SU-DHL-6 (cell line): ENCODE data around the gene BIVM.
A peak's percentile ranks its signal among the peaks of the same experiment; 100 is the strongest.

Experiments used
- H2AFZ ChIP-seq: fragments of 200-600 bp; sonication (generic); 2 replicates; pipeline ENCODE4 v1.6.1; 2014; ENCODE audit warnings: low read depth, mild to moderate bottlenecking, moderate library complexity, mixed read lengths, antibody characterized with exemption, low read length; ENCODE audit not compliant: severe bottlenecking
- H3F3A ChIP-seq: fragments of 200-600 bp; shearing (Covaris generic); 2 replicates; pipeline ENCODE4 v1.6.0; 2016; ENCODE audit warnings: antibody characterized with exemption, mild to moderate bottlenecking; ENCODE audit not compliant: insufficient read depth
- H3K27ac ChIP-seq: fragments of 200-600 bp; sonication (generic); 2 replicates; pipeline ENCODE4 v1.5.1; 2016; ENCODE audit warnings: low read depth, mild to moderate bottlenecking, low read length, moderate library complexity, mixed read lengths
- H3K27me3 ChIP-seq: fragments of 200-600 bp; sonication (generic), shearing (Covaris generic); 2 replicates; pipeline ENCODE4 v1.6.0; 2014; ENCODE audit warnings: mild to moderate bottlenecking, low read length
- H3K36me3 ChIP-seq: fragments of 200-600 bp; sonication (generic); 2 replicates; pipeline ENCODE4 v1.6.1; 2014; ENCODE audit warnings: mild to moderate bottlenecking, low read length, mixed read lengths
- H3K4me2 ChIP-seq: fragments of 300-600, 200-600 bp; shearing (Covaris generic), sonication (generic); 2 replicates; pipeline ENCODE4 v1.6.0; 2014; ENCODE audit warnings: low read length, low read depth, mild to moderate bottlenecking; ENCODE audit not compliant: poor library complexity, severe bottlenecking
- H3K4me3 ChIP-seq: fragments of 200-600 bp; sonication (generic); 2 replicates; pipeline ENCODE4 v1.5.1; 2014; ENCODE audit warnings: antibody characterized with exemption, low read length, mild to moderate bottlenecking, mixed read lengths; ENCODE audit not compliant: insufficient read depth, poor library complexity, severe bottlenecking
- H3K79me2 ChIP-seq: fragments of 200-600 bp; sonication (generic); 2 replicates; pipeline ENCODE4 v1.6.1; 2014; ENCODE audit warnings: mild to moderate bottlenecking, low read length, moderate library complexity; ENCODE audit not compliant: insufficient read depth
- H3K9ac ChIP-seq: fragments of 200-600 bp; sonication (generic); 2 replicates; pipeline ENCODE4 v1.7.0; 2014; ENCODE audit warnings: mild to moderate bottlenecking, low read length
- H3K9me2 ChIP-seq: fragments of 200-600 bp; sonication (generic); replicated peaks from 2 replicates; pipeline ENCODE4 v1.6.1; 2014; ENCODE audit warnings: low read length; ENCODE audit not compliant: insufficient read depth
- H3K9me3 ChIP-seq: fragments of 200-600 bp; sonication (generic); 2 replicates; pipeline ENCODE4 v1.6.1; 2014; ENCODE audit warnings: low read length, mixed read lengths; ENCODE audit not compliant: insufficient read depth
- H4K20me1 ChIP-seq: fragments of 200-600 bp; sonication (generic); 2 replicates; pipeline ENCODE4 v1.6.1; 2014; ENCODE audit warnings: low read depth, mild to moderate bottlenecking, antibody characterized with exemption, low read length, moderate library complexity, mixed read lengths
- CTCF ChIP-seq: fragments of 200-600 bp; sonication (generic); IDR thresholded peaks from one replicate; pipeline ENCODE4 v1.5.1; 2017; ENCODE audit warnings: antibody characterized with exemption, mild to moderate bottlenecking, low read length, moderate library complexity; ENCODE audit not compliant: insufficient read depth, poor library complexity, severe bottlenecking
- EZH2phosphoT487 ChIP-seq: fragments of 200-600 bp; sonication (generic), shearing (Covaris generic); conservative IDR thresholded peaks from 2 replicates; pipeline ENCODE4 v1.6.1; 2018; ENCODE audit warnings: mild to moderate bottlenecking, antibody characterized with exemption, low read length, moderate library complexity, mixed read lengths

Gene BIVM

GRCh38 chr13:102771298-102772041 is 27.4 kb upstream of the BIVM start:
- no peak overlapping the region for H2AFZ ChIP-seq
- peaks cover 6% of the 10 kb centered on the region for H3F3A ChIP-seq
- H3K27ac ChIP-seq, result no peak overlapping the region
- no peak for TF ChIP-seq CTCF
- no peak for TF ChIP-seq EZH2phosphoT487
- H3K36me3 ChIP-seq, result peaks cover 14% of the 10 kb centered on the region; the same call in 1 of the 2 replicates
- peak overlapping the region; percentile 66 for H3K4me2 ChIP-seq
- peaks cover 39% of the 10 kb centered on the region for H3K79me2 ChIP-seq
- no peak overlapping the region for H3K4me3 ChIP-seq
- no peaks in the 10 kb centered on the region for H3K9me2 ChIP-seq
- H3K9ac ChIP-seq, result 0 out of 2 replicates have a peak overlapping the region, but pooled peaks have one; percentile 1
- no peaks in the 10 kb centered on the region for H3K27me3 ChIP-seq
- H4K20me1 ChIP-seq, result no peaks in the 10 kb centered on the region
- no peaks in the 10 kb centered on the region for H3K9me3 ChIP-seq

DNA sequence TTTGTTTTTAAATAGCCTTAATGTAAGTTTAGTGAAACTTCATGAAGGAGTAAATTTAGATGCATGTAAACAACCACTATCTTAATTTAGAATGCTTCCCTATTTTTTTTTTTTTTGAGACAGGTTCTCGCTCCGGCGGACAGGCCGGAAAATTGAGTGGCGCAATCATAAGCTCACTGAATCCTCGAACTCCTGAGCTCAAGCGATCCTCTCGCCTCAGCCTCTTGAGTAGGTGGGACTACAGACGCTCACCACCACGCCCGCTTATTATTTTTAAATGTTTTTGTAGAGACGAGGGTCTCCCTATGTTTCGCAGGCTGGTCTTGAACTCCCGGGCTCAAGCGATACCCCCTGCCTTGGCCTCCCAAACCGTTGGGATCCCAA is 26.9 kb upstream of the BIVM start:
- Histone ChIP-seq H3K36me3 (peaks cover 8% of the 10 kb centered on the region; the same call in 1 of the 2 replicates), H3K4me2 (peak overlapping the region; percentile 66), H3K4me3 (peak overlapping the region; percentile 79), H4K20me1 (no peaks in the 10 kb centered on the region), H3F3A (peaks cover 6% of the 10 kb centered on the region), H2AFZ (no peak overlapping the region), H3K27me3 (no peaks in the 10 kb centered on the region), H3K9me2 (no peaks in the 10 kb centered on the region), H3K27ac (no peak overlapping the region), H3K9ac (peak overlapping the region; percentile 88), H3K79me2 (peaks cover 39% of the 10 kb centered on the region), H3K9me3 (no peaks in the 10 kb centered on the region)
- TF ChIP-seq CTCF (no peak), EZH2phosphoT487 (no peak)

DNA sequence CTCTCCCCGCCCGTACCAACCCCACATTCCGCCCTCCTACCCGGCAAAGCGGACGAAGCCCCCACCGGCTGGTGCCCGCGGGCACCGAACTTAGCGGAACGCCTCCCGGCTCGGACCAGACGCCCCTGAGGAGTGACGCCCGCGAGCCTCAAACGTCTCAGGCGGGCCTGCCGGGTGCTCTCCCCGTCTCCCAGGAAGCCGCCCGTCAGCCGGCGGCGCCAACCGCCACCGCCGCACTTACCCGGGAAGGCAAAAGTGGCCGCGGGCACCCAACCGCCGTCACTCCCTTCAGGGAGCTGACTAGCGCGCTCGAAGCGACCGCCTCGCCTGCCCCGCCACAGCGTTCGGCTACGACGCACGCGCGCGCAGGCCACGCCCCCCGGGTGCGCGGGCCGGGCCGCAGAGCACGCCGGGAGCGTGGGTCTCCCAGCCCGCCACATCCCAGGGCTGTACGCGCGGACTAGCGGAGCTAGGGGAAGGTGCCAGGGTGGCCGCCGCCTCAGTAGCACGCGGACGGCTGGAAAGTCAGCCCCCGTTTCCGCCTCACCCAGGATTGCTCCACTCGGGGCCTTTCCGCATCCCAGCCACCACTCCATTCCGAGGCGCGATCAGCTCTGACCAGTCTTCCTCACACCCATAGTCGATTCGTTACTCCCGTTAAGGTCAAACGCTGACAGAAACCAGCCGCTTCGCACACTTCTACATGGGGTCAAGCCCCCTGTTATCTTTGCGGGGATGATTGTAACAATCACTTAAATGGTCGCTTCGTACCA is 25.3 kb upstream of the BIVM start, which contains the start of gene TEX30:
TSS of gene TEX30 (minus strand) at position 346 of the 773 bp plus-strand sequence. CDS start 3,760 bp downstream, outside the sequence.
- H3K27ac ChIP-seq, result peak within 1 kb of the TSS; percentile 70

More for the DNA sequence above, 25.3 kb upstream of the BIVM start, which contains the start of gene TEX30:
- H3K9me2 ChIP-seq, result no peaks in the 10 kb centered on the region
- peaks cover 39% of the 10 kb centered on the region for H3K79me2 ChIP-seq
- H3K36me3 ChIP-seq, result no peaks in the 10 kb centered on the region; the same call in 1 of the 2 replicates
- H3K4me2 ChIP-seq, result peak within 1 kb of the TSS; percentile 66
- peak within 1 kb of the TSS; percentile 85 for H2AFZ ChIP-seq
- H4K20me1 ChIP-seq, result no peaks in the 10 kb centered on the region
- peaks cover 6% of the 10 kb centered on the region for H3F3A ChIP-seq
- TF ChIP-seq CTCF (no peak), EZH2phosphoT487 (no peak)
- H3K27me3 ChIP-seq, result no peaks in the 10 kb centered on the region
- H3K9ac ChIP-seq, result peak within 1 kb of the TSS; percentile 88
- no peaks in the 10 kb centered on the region for H3K9me3 ChIP-seq
- peak within 1 kb of the TSS; percentile 79 for H3K4me3 ChIP-seq
